K562 (cell line): ENCODE results near the gene PLCL2. TPM values are rescaled to one million over a fixed set of nuclear protein-coding genes. Genes with fewer than 3 reads are reported as not detected.

Experiments
- ATAC-seq: fragments of 200-7000 bp; cut with Tn5 transposase; 3 replicates; pipeline ENCODE4 v1.9.1; 2020; ENCODE audit warnings: moderate library complexity
- BruUV-seq: library from RNA; stranded (reverse); fragments of 400-500 nt; replicated peaks from 2 replicates; lab custom pipeline; 2021; lab: Mats Ljungman, UMichigan
- CTCF ChIA-PET: fragments of 300-600 bp; formaldehyde crosslinking; extraction: SDS; loops from one replicate; lab custom pipeline; 2021; ENCODE audit warnings: low intra/inter-chr PET ratio; lab: Yijun Ruan, JAX
- POLR2A ChIA-PET: fragments of 300-600, 350-650 bp; sonication (Branson Sonifier 250); formaldehyde crosslinking; extraction: SDS; loops from one replicate; lab custom pipeline; 2021; ENCODE audit warnings: antibody characterized with exemption, inconsistent platforms; lab: Yijun Ruan, JAX
- DNase-seq, 4 experiments: peaks; one replicate each; pipeline versions ENCODE4 v3.0.0 to v3.0.0-alpha.2; 2011 to 2018; ENCODE audit warnings: low spot score in 3 of 4, mixed read lengths in 3 of 4; ENCODE audit errors: extremely low read depth in 1 of 4
- FAIRE-seq: peaks from 2 replicates; lab custom pipeline; 2011; peaks lifted over from hg19 to GRCh38; lab: Jason Lieb, UNC
- H2AFZ ChIP-seq: 2 replicates; pipeline ENCODE4 v1.6.0; 2011; ENCODE audit warnings: low read depth, low read length, control low read depth, inconsistent platforms
- H3K27ac ChIP-seq: fragments of 200-600 bp; 3 replicates; pipeline ENCODE4 v1.8.0; 2011; ENCODE audit warnings: low read depth, mild to moderate bottlenecking, control low read depth, inconsistent platforms, low read length, moderate library complexity, mixed read lengths; ENCODE audit errors: extremely low read depth
- H3K27me3 ChIP-seq, 2 experiments: fragments of 300-600 bp in 1 of 2; 2 replicates in 1 of 2; 3 replicates in 1 of 2; pipeline versions ENCODE4 v1.6.0 to v1.8.0; 2011; ENCODE audit warnings: inconsistent platforms in 2 of 2, low read length in 2 of 2, mild to moderate bottlenecking in 1 of 2, mixed read lengths in 1 of 2, moderate library complexity in 1 of 2; ENCODE audit not compliant: control insufficient read depth in 2 of 2, insufficient read depth in 2 of 2
- H3K36me3 ChIP-seq: fragments of 300-600 bp; 3 replicates; pipeline ENCODE4 v1.8.0; 2011; ENCODE audit warnings: mild to moderate bottlenecking, low read length, inconsistent platforms; ENCODE audit not compliant: control insufficient read depth, insufficient read depth
- H3K4me1 ChIP-seq, 2 experiments: fragments of 200-600 bp in 1 of 2; replicated peaks in 1 of 2; 2 replicates in 1 of 2; 3 replicates in 1 of 2; pipeline versions ENCODE4 v1.5.1 to v1.8.0; 2011; ENCODE audit warnings: inconsistent platforms in 2 of 2, low read length in 2 of 2, mild to moderate bottlenecking in 1 of 2, mixed read lengths in 1 of 2, moderate library complexity in 1 of 2; ENCODE audit not compliant: control insufficient read depth in 2 of 2, insufficient read depth in 2 of 2
- H3K4me2 ChIP-seq: 2 replicates; pipeline ENCODE4 v1.6.1; 2011; ENCODE audit warnings: low read length, control low read depth, inconsistent platforms, mixed read lengths; ENCODE audit not compliant: insufficient read depth
- H3K4me3 ChIP-seq: fragments of 200-600 bp; sonication (generic), shearing (Covaris generic); 2 replicates; pipeline ENCODE4 v1.5.1; 2016; ENCODE audit warnings: control low read depth, inconsistent platforms
- H3K79me2 ChIP-seq: fragments of 200-600 bp; 3 replicates; pipeline ENCODE4 v1.8.0; 2011; ENCODE audit warnings: low read length, inconsistent platforms; ENCODE audit not compliant: control insufficient read depth, insufficient read depth
- H3K9ac ChIP-seq, 2 experiments: 2 replicates each; pipeline versions ENCODE4 v1.6.0 to v1.6.1; 2011; ENCODE audit warnings: low read depth in 2 of 2, low read length in 2 of 2, control low read depth in 1 of 2, inconsistent platforms in 1 of 2, mild to moderate bottlenecking in 1 of 2, mixed read lengths in 1 of 2; ENCODE audit not compliant: insufficient read depth in 1 of 2
- H3K9me1 ChIP-seq: one replicate; pipeline ENCODE4 v1.6.0; 2011; ENCODE audit warnings: inconsistent platforms, mild to moderate bottlenecking, low read length, moderate library complexity; ENCODE audit not compliant: control insufficient read depth, insufficient read depth
- H3K9me3 ChIP-seq: replicated peaks from 2 replicates; pipeline ENCODE4 v1.5.1; 2011; ENCODE audit warnings: low read depth, low read length, inconsistent platforms; ENCODE audit not compliant: control insufficient read depth, insufficient read depth
- H4K20me1 ChIP-seq: replicated peaks from 2 replicates; pipeline ENCODE4 v1.6.1; 2011; ENCODE audit warnings: low read length, inconsistent platforms, mixed read lengths; ENCODE audit not compliant: control insufficient read depth, insufficient read depth
- CBX2 ChIP-seq: fragments of 200-600 bp; sonication (generic); IDR thresholded peaks from one replicate; pipeline ENCODE4 v1.6.1; 2012; ENCODE audit warnings: mild to moderate bottlenecking, low read length, inconsistent platforms; ENCODE audit not compliant: insufficient read depth, poor library complexity, severe bottlenecking
- CCNT2 ChIP-seq: IDR thresholded peaks from 2 replicates; pipeline ENCODE4 v1.6.1; 2011; ENCODE audit warnings: borderline replicate concordance, low read depth, mild to moderate bottlenecking, moderate library complexity, mixed read lengths, low read length; ENCODE audit not compliant: insufficient read length; ENCODE audit errors: extremely low read depth
- HDAC1 ChIP-seq, 2 experiments: fragments of 450-650 bp; IDR thresholded peaks; 2 replicates each; pipeline ENCODE4 v1.6.1; 2016 to 2017; ENCODE audit warnings: inconsistent platforms in 1 of 2, mild to moderate bottlenecking in 1 of 2, moderate library complexity in 1 of 2
- MEF2D ChIP-seq: conservative IDR thresholded peaks from 2 replicates; pipeline ENCODE4 v1.6.1; 2016; ENCODE audit warnings: low read depth, missing genetic modification characterization, missing compliant biosample characterization
- SLC30A9 ChIP-seq: fragments of 250-450 bp; sonication (Bioruptor Pico); IDR thresholded peaks from 2 replicates; pipeline ENCODE4 v1.8.0; 2022; ENCODE audit warnings: mild to moderate bottlenecking, moderate library complexity
- SMARCE1 ChIP-seq: fragments of 450-650 bp; IDR thresholded peaks from 2 replicates; pipeline ENCODE4 v1.7.1; 2016; ENCODE audit warnings: mild to moderate bottlenecking
- ZKSCAN1 ChIP-seq: fragments of 150-350 bp; IDR thresholded peaks from 2 replicates; pipeline ENCODE4 v1.6.1; 2016; ENCODE audit warnings: low read depth, low read length
- ZNF197 ChIP-seq: fragments of 200-800 bp; sonication (Bioruptor generic); IDR thresholded peaks from 2 replicates; pipeline ENCODE4 v1.6.1; 2016; ENCODE audit warnings: low read depth, missing genetic modification characterization, missing compliant biosample characterization
- WGBS: fragments of 100-300 bp; shearing (Covaris generic); methylation state at CpG from one replicate; pipeline ENCODE4 v1.1.6; 2016; ENCODE audit warnings: low coverage, mixed read lengths; ENCODE audit not compliant: insufficient coverage; ENCODE audit errors: missing lambda C conversion rate; 5-methylcytosine and 5-hydroxymethylcytosine counted together
- in situ Hi-C: fragments of 300-500 bp; cut with MboI; formaldehyde crosslinking; loops from 4 replicates; pipeline ENCODE4 v1.15.0; 2018; ENCODE audit warnings: inconsistent platforms, mixed read lengths
- intact Hi-C: fragments of 100-400 bp; cut with micrococcal nuclease; formaldehyde crosslinking; loops from 2 replicates; pipeline ENCODE4 v1.14.2; 2022
- polyA plus RNA-seq, 8 experiments: library from polyadenylated mRNA; depleted of rRNA in 4 of 8; stranded (reverse) in 5 of 8; unstranded in 3 of 8; fragments of >200 nt; fragmentation: Nextera tagmentation in 2 of 8; fragmentation: Illumina TruSeq in 1 of 8; extraction: Ambion mirVana in 2 of 8; extraction: Trizol in 1 of 8; gene quantifications; 2 replicates each; pipeline versions ENCODE4 v1.2.1 to v1.2.3, GENCODE V29; 2011 to 2014; ENCODE audit warnings: inconsistent platforms in 1 of 8, missing spikeins in 1 of 8
- total RNA-seq, 7 experiments: library from RNA; depleted of rRNA in 6 of 7; stranded (reverse); fragments of >200 nt in 6 of 7; fragmentation: Illumina TruSeq in 2 of 7; extraction: Trizol in 2 of 7; gene quantifications; 2 replicates each; pipeline versions ENCODE4 v1.2.1 to v1.2.3, GENCODE V29; 2011 to 2021; ENCODE audit warnings: low replicate concordance in 1 of 7

The PLCL2 gene
- total and polyA plus RNA-seq, 9 of the 15 experiments (the other 6 are each of a cell fraction or from before 2014, with no cell fraction given) = 0.03 to 0.18 (median 0.11) TPM; not detected in 2

DNA sequence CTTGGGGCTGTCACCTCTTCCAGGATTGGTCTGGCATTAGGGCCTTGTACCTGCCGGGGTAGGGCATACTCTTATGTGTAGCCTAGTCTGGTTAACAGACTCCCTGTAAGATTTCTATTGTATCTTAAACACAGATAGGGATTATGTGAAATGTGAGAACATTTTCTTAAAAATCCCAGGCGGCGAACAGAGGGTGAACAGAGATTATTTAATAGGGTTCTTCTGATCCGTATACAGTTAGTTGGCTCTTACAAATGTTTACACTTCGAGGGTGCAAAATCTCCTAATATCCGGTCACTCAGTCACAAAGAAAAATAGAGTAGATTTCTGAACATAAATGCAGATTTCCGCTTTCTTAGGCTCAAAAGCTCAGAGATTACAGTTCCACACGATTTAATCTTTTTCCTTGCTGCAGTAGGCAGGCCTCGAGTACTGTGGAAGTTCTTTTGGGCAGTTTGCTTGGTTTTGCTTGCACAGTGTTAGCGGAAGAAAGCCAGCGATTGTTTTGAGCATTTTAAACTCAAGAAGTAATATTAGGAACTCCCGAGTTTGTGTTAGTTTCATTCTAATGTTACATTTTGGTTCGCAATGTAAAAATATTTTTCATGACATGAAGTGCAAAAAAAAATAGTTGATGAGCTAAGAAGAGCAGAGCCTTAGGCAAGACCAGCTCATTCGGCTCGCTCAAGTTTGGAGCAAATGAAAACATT lies 993 bp downstream of the PLCL2 start:
- peak overlapping the region; percentile 47 for H3K4me2 ChIP-seq
- 22% methylated on average over 15 of the region's 15 CpGs for WGBS
- no peaks in the 10 kb centered on the region for H3K79me2 ChIP-seq
- intact Hi-C loops (loop anchor here (2.0 kb wide), 1 partner anchor 147 kb away; no protein-coding TSS in a partner anchor), in situ Hi-C loops (no loop called here)
- H3K27ac ChIP-seq = no peak overlapping the region
- no peak overlapping the region for H3K9ac ChIP-seq
- H4K20me1 ChIP-seq = no peaks in the 10 kb centered on the region
- no peaks in the 10 kb centered on the region for H3K36me3 ChIP-seq
- ATAC-seq = no peak
- H3K27me3 ChIP-seq = peaks cover 29 to 31% of the 10 kb centered on the region in 2 experiments
- peaks cover 0 to 17% of the 10 kb centered on the region in 2 experiments; a peak in 3 of 5 replicates for H3K4me1 ChIP-seq
- no TSS peak for BruUV-seq
- H3K9me1 ChIP-seq = no peaks in the 10 kb centered on the region
- no peaks in the 10 kb centered on the region for H3K9me3 ChIP-seq
- TF ChIP-seq CBX2 (peak; percentile 85), MEF2D (tag) (no peak)
- H2AFZ ChIP-seq = peak overlapping the region; percentile 58; the same call in 1 of the 2 replicates
- FAIRE-seq = no peak
- no peak overlapping the region for H3K4me3 ChIP-seq
- DNase-seq = no peak
- ChIA-PET POLR2A (interaction anchor here (0.6 to 0.9 kb wide), 3 partner anchors 13 to 349 kb away, joined by 3 read pairs; no protein-coding TSS in a partner anchor), CTCF (no interaction called here)

GRCh38 chr3:16886303-16886683 lies 1.5 kb downstream of the PLCL2 start:
- no peak for FAIRE-seq
- in situ Hi-C loops (no loop called here), intact Hi-C loops (no loop called here)
- Histone ChIP-seq H3K27me3 (peaks cover 29 to 31% of the 10 kb centered on the region in 2 experiments), H3K9me1 (no peaks in the 10 kb centered on the region), H4K20me1 (no peaks in the 10 kb centered on the region), H3K9ac (no peak overlapping the region), H3K27ac (no peak overlapping the region), H3K9me3 (no peaks in the 10 kb centered on the region), H2AFZ (no peak overlapping the region), H3K36me3 (no peaks in the 10 kb centered on the region), H3K4me3 (no peak overlapping the region), H3K4me1 (peaks cover 0 to 17% of the 10 kb centered on the region in 2 experiments; a peak in 3 of 5 replicates), H3K79me2 (no peaks in the 10 kb centered on the region), H3K4me2 (no peak overlapping the region)
- ChIA-PET POLR2A (interaction anchor here (0.7 kb wide), 1 partner anchor 14 kb away, joined by 3 read pairs; no protein-coding TSS in a partner anchor), CTCF (no interaction called here)
- TF ChIP-seq CBX2 (peak; percentile 34), HDAC1 (IDR thresholded peaks at IDR 0.05) (no peak), SMARCE1 (no peak), SLC30A9 (CRISPR knock-in tag) (no peak), CCNT2 (no peak), ZKSCAN1 (no peak), ZNF197 (no peak)
- ATAC-seq = no peak
- DNase-seq = no peak
- no TSS peak for BruUV-seq
- WGBS = 0% methylated on average over 3 of the region's 3 CpGs
